ENCODE measurements around the gene ERICH6B. TPM values are rescaled to one million over a fixed set of nuclear protein-coding genes. Genes with fewer than 3 reads are reported as not detected.
"Not testable (repeated sequence)": the region's sequence is repeated elsewhere in the genome, so short reads cannot be mapped to it uniquely, and the experiment has no call there.

The ERICH6B gene
- polyA plus RNA-seq (2012; rRNA removed) = not detected in 2 replicates
- not detected in 2 replicates for polyA plus RNA-seq (2012; cell fraction: cytosol; rRNA removed)
- not detected in 2 replicates for polyA plus RNA-seq (2012; cell fraction: nucleus; rRNA removed)

DNA sequence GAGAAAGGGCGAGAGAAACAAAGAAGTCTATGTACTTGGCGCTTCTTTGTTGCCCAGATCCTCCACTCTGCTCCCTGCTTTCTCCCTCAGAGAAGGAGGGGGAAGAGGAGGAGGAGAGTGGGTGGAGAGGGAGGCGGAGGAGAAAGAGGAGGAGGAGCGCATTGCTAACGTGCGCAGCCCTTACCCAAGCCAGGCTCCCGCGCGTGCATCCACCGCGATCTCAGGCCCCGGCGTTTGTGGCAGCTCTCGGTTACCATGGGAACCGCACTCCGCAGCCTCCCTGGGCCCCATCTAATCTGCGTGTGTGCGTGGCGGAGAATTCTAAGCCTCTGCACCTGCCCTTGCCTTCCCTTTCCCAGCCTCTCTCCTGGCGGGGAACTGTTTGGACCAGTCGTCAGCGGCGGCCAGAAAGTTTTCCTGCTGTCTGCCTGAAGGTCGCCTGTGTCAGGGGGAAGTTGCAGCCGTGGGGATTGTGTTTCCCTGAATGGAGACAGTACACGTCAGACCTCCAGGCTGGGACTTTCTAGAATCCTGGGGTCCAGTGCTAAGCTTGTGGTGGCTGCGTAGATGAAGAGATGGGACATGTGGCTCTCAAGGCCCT is at the start of gene ERICH6B:
Gene ERICH6B (minus strand): TSS at position 239 of the 601 bp plus-strand sequence. CDS start 18,734 bp downstream, outside the sequence.
- 75% methylated on average over 27 of the region's 27 CpGs for WGBS (ENCODE audit: low lambda C conversion rate)
- Histone ChIP-seq H3K9ac (no peak within 1 kb of the TSS), H3K79me2 (ENCODE audit: insufficient read depth) (no peaks in the 10 kb centered on the region), H3K4me2 (no peak within 1 kb of the TSS), H3K9me2 (no peaks in the 10 kb centered on the region), H3F3A (replicated peaks; ENCODE audit: insufficient read depth) (no peaks in the 10 kb centered on the region), H3K4me3 (ENCODE audit: low read depth in 2 of 2, low read length in 1 of 2) (no peak within 1 kb of the TSS), H3K9me3 (no peaks in the 10 kb centered on the region), H4K20me1 (ENCODE audit: insufficient read depth) (no peaks in the 10 kb centered on the region), H3K4me1 (ENCODE audit: control insufficient read depth in 1 of 2, insufficient read depth in 2 of 2, low read depth in 1 of 2, low read length in 1 of 2) (no peaks in the 10 kb centered on the region), H2AFZ (ENCODE audit: low read depth) (no peak within 1 kb of the TSS), H3K27ac (ENCODE audit: low read depth in 2 of 2, low read length in 1 of 2) (no peak within 1 kb of the TSS), H3K36me3 (replicated peaks in 1 of 2; ENCODE audit: control insufficient read depth in 1 of 2, insufficient read depth in 2 of 2, low read length in 1 of 2) (no peaks in the 10 kb centered on the region), H3K27me3 (ENCODE audit: insufficient read depth) (no peaks in the 10 kb centered on the region)
- ChIA-PET POLR2A (no interaction called here), CTCF (interaction anchor here (2.0 kb wide), 1 partner anchor 8 kb away, joined by 8 read pairs; no protein-coding TSS in a partner anchor)
- DNase-seq = no peak
- TF ChIP-seq FOXJ3 (CRISPR knock-in tag; IDR thresholded peaks at IDR 0.05) = no peak
- no peak for TF ChIP-seq RXRA (IDR thresholded peaks at IDR 0.05; ENCODE audit: borderline replicate concordance, low read depth)
- TF ChIP-seq YY1 (IDR thresholded peaks at IDR 0.05; ENCODE audit: low read depth) = no peak
- TF ChIP-seq FOXM1 (IDR thresholded peaks at IDR 0.05; ENCODE audit: low read depth) = no peak
- TF ChIP-seq, protein P1, sequence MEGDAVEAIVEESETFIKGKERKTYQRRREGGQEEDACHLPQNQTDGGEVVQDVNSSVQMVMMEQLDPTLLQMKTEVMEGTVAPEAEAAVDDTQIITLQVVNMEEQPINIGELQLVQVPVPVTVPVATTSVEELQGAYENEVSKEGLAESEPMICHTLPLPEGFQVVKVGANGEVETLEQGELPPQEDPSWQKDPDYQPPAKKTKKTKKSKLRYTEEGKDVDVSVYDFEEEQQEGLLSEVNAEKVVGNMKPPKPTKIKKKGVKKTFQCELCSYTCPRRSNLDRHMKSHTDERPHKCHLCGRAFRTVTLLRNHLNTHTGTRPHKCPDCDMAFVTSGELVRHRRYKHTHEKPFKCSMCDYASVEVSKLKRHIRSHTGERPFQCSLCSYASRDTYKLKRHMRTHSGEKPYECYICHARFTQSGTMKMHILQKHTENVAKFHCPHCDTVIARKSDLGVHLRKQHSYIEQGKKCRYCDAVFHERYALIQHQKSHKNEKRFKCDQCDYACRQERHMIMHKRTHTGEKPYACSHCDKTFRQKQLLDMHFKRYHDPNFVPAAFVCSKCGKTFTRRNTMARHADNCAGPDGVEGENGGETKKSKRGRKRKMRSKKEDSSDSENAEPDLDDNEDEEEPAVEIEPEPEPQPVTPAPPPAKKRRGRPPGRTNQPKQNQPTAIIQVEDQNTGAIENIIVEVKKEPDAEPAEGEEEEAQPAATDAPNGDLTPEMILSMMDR (IDR thresholded peaks at IDR 0.05) = no peak
- no peak for TF ChIP-seq MXI1 (IDR thresholded peaks at IDR 0.05; ENCODE audit: low read depth, low read length)
- TF ChIP-seq, protein P2, sequence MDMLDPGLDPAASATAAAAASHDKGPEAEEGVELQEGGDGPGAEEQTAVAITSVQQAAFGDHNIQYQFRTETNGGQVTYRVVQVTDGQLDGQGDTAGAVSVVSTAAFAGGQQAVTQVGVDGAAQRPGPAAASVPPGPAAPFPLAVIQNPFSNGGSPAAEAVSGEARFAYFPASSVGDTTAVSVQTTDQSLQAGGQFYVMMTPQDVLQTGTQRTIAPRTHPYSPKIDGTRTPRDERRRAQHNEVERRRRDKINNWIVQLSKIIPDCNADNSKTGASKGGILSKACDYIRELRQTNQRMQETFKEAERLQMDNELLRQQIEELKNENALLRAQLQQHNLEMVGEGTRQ (IDR thresholded peaks at IDR 0.05; ENCODE audit: borderline replicate concordance, low read depth, low read length) = no peak
- no peak for TF ChIP-seq TCF12 (IDR thresholded peaks at IDR 0.05)
- TF ChIP-seq NRF1 (IDR thresholded peaks at IDR 0.05; ENCODE audit: low read depth, low read length) = no peak
- TF ChIP-seq, protein P3, sequence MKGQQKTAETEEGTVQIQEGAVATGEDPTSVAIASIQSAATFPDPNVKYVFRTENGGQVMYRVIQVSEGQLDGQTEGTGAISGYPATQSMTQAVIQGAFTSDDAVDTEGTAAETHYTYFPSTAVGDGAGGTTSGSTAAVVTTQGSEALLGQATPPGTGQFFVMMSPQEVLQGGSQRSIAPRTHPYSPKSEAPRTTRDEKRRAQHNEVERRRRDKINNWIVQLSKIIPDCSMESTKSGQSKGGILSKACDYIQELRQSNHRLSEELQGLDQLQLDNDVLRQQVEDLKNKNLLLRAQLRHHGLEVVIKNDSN (IDR thresholded peaks at IDR 0.05; ENCODE audit: borderline replicate concordance, low read depth) = no peak
- TF ChIP-seq, protein P4, sequence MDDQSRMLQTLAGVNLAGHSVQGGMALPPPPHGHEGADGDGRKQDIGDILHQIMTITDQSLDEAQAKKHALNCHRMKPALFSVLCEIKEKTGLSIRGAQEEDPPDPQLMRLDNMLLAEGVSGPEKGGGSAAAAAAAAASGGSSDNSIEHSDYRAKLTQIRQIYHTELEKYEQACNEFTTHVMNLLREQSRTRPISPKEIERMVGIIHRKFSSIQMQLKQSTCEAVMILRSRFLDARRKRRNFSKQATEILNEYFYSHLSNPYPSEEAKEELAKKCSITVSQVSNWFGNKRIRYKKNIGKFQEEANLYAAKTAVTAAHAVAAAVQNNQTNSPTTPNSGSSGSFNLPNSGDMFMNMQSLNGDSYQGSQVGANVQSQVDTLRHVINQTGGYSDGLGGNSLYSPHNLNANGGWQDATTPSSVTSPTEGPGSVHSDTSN (IDR thresholded peaks at IDR 0.05) = no peak
- TF ChIP-seq, protein P5, sequence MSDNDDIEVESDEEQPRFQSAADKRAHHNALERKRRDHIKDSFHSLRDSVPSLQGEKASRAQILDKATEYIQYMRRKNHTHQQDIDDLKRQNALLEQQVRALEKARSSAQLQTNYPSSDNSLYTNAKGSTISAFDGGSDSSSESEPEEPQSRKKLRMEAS (IDR thresholded peaks at IDR 0.05; ENCODE audit: low read depth) = no peak
- no peak for TF ChIP-seq TEAD4 (IDR thresholded peaks at IDR 0.05; ENCODE audit: borderline replicate concordance, insufficient read depth)
- TF ChIP-seq NFIC (IDR thresholded peaks at IDR 0.05; ENCODE audit: borderline replicate concordance) = no peak
- TF ChIP-seq, protein P6, sequence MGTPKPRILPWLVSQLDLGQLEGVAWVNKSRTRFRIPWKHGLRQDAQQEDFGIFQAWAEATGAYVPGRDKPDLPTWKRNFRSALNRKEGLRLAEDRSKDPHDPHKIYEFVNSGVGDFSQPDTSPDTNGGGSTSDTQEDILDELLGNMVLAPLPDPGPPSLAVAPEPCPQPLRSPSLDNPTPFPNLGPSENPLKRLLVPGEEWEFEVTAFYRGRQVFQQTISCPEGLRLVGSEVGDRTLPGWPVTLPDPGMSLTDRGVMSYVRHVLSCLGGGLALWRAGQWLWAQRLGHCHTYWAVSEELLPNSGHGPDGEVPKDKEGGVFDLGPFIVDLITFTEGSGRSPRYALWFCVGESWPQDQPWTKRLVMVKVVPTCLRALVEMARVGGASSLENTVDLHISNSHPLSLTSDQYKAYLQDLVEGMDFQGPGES (IDR thresholded peaks at IDR 0.05; ENCODE audit: low read depth, low read length) = no peak
- TF ChIP-seq EZH2phosphoT487 (IDR thresholded peaks at IDR 0.05; ENCODE audit: borderline replicate concordance, low read depth) = no peak
- no peak for TF ChIP-seq RAD21 (IDR thresholded peaks at IDR 0.05; ENCODE audit: low read length)
- TF ChIP-seq RCOR1 (IDR thresholded peaks at IDR 0.05; ENCODE audit: low read length) = no peak
- no peak for TF ChIP-seq GATA2 (CRISPR knock-in tag; IDR thresholded peaks at IDR 0.05)

DNA sequence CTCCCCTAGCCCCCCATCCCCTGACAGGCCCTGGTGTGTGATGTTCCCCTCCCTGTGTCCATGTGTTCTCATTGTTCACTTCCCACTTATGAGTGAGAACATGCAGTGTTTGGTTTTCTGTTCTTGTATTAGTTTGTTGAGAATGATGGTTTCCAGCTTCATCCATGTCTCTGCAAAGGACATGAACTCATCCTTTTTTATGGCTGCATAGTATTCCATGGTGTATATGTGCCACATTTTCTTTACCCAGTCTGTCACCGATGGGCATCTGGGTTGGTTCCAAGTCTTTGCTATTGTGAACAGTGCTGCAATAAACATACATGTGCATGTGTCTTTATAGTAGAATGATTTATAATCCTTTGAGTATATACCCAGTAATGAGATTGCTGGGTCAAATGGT is 47.4 kb upstream of the ERICH6B start:
- H3K9me2 ChIP-seq; CTCF ChIA-PET; H3K4me2 ChIP-seq; H3K36me3 ChIP-seq (replicated peaks in 1 of 2; ENCODE audit: control insufficient read depth in 1 of 2, insufficient read depth in 2 of 2, low read length in 1 of 2); H3K27me3 ChIP-seq (ENCODE audit: insufficient read depth); H3K27ac ChIP-seq (ENCODE audit: low read depth in 2 of 2, low read length in 1 of 2); H3K9me3 ChIP-seq; H3K4me1 ChIP-seq (ENCODE audit: control insufficient read depth in 1 of 2, insufficient read depth in 2 of 2, low read depth in 1 of 2, low read length in 1 of 2); H3K9ac ChIP-seq; H4K20me1 ChIP-seq (ENCODE audit: insufficient read depth); H3K4me3 ChIP-seq (ENCODE audit: low read depth in 2 of 2, low read length in 1 of 2); POLR2A ChIA-PET; H2AFZ ChIP-seq (ENCODE audit: low read depth); DNase-seq; H3F3A ChIP-seq (replicated peaks; ENCODE audit: insufficient read depth); H3K79me2 ChIP-seq (ENCODE audit: insufficient read depth): not testable (repeated sequence)
- 88% methylated on average over 1 of the region's 1 CpG for WGBS (ENCODE audit: low lambda C conversion rate)

All from SK-N-SH (cell line).